HepG2 (cell line): ENCODE data around the gene CMIP. TPM values are rescaled to one million over a fixed set of nuclear protein-coding genes. Genes with fewer than 3 reads are reported as not detected.

Experiments used
- GLI4 ChIP-seq: sonication (generic); formaldehyde crosslinking; IDR thresholded peaks from 2 replicates; pipeline ENCODE4 v1.5.1; 2020; ENCODE audit warnings: missing genetic modification reagents, mild to moderate bottlenecking, moderate library complexity, borderline replicate concordance
- KLF13 ChIP-seq: sonication (generic); formaldehyde crosslinking; IDR thresholded peaks from 2 replicates; pipeline ENCODE4 v1.4.0; 2020; ENCODE audit warnings: mild to moderate bottlenecking, missing genetic modification reagents
- RERE ChIP-seq: IDR thresholded peaks from 2 replicates; pipeline ENCODE4 v1.6.1; 2016; ENCODE audit warnings: low read depth, missing genetic modification reagents, missing compliant biosample characterization
- STAT6 ChIP-seq: sonication (generic); formaldehyde crosslinking; IDR thresholded peaks from 2 replicates; pipeline ENCODE4 v1.4.0; 2020; ENCODE audit warnings: missing genetic modification reagents, mild to moderate bottlenecking, borderline replicate concordance
- YEATS2 ChIP-seq: sonication (generic); formaldehyde crosslinking; IDR thresholded peaks from 2 replicates; pipeline ENCODE4 v1.4.0; 2020; ENCODE audit warnings: missing genetic modification reagents, borderline replicate concordance
- ZNF225 ChIP-seq: sonication (generic); formaldehyde crosslinking; IDR thresholded peaks from 2 replicates; pipeline ENCODE4 v1.4.0; 2020; ENCODE audit warnings: mild to moderate bottlenecking, missing genetic modification reagents
- ZNF317 ChIP-seq: sonication (generic); formaldehyde crosslinking; IDR thresholded peaks from 2 replicates; pipeline ENCODE4 v1.5.0; 2020; ENCODE audit warnings: mild to moderate bottlenecking, missing genetic modification reagents
- ZNF383 ChIP-seq: sonication (generic); formaldehyde crosslinking; IDR thresholded peaks from 2 replicates; pipeline ENCODE4 v1.4.0; 2020; ENCODE audit warnings: missing genetic modification reagents, mild to moderate bottlenecking, borderline replicate concordance
- ZNF460 ChIP-seq: sonication (generic); formaldehyde crosslinking; IDR thresholded peaks from 2 replicates; pipeline ENCODE4 v1.5.1; 2020; ENCODE audit warnings: missing genetic modification reagents, mild to moderate bottlenecking, borderline replicate concordance
- ZNF737 ChIP-seq: sonication (generic); formaldehyde crosslinking; IDR thresholded peaks from 2 replicates; pipeline ENCODE4 v1.5.0; 2020; ENCODE audit warnings: missing genetic modification reagents, mild to moderate bottlenecking, borderline replicate concordance
- polyA plus RNA-seq, 8 experiments: library from polyadenylated mRNA; depleted of rRNA in 3 of 8; stranded (reverse) in 7 of 8; unstranded in 1 of 8; fragments of >200 nt; fragmentation: Illumina TruSeq in 4 of 8; extraction: Trizol in 4 of 8; gene quantifications; 2 replicates each; pipeline versions ENCODE4 v1.2.1 to v1.2.3, GENCODE V29; 2011 to 2016; ENCODE audit warnings: low read depth in 4 of 8, missing spikeins in 1 of 8, mixed read lengths in 1 of 8; ENCODE audit not compliant: insufficient read depth in 1 of 8
- total RNA-seq, 5 experiments: library from RNA; depleted of rRNA; stranded (reverse); fragments of >200 nt; fragmentation: Illumina TruSeq; extraction: Trizol; gene quantifications; 2 replicates each; pipeline ENCODE4 v1.2.3, GENCODE V29; 2016; ENCODE audit warnings: low read depth in 1 of 5
- TF ChIP-seq, protein P1 (sequence below): sonication (generic); formaldehyde crosslinking; IDR thresholded peaks from 2 replicates; pipeline ENCODE4 v1.4.0; 2020; ENCODE audit warnings: missing genetic modification reagents
- TF ChIP-seq, protein P2 (sequence below): sonication (generic); formaldehyde crosslinking; IDR thresholded peaks from 2 replicates; pipeline ENCODE4 v1.5.0; 2020; ENCODE audit warnings: missing genetic modification reagents
- TF ChIP-seq, protein P3 (sequence below): sonication (generic); formaldehyde crosslinking; conservative IDR thresholded peaks from 2 replicates; pipeline ENCODE4 v1.8.1; 2023; ENCODE audit warnings: missing genetic modification reagents

Gene CMIP
- total and polyA plus RNA-seq, 2 of the 13 experiments (the other 11 are each of a cell fraction or from before 2014, with no cell fraction given) = 10.9 to 18.1 TPM

DNA sequence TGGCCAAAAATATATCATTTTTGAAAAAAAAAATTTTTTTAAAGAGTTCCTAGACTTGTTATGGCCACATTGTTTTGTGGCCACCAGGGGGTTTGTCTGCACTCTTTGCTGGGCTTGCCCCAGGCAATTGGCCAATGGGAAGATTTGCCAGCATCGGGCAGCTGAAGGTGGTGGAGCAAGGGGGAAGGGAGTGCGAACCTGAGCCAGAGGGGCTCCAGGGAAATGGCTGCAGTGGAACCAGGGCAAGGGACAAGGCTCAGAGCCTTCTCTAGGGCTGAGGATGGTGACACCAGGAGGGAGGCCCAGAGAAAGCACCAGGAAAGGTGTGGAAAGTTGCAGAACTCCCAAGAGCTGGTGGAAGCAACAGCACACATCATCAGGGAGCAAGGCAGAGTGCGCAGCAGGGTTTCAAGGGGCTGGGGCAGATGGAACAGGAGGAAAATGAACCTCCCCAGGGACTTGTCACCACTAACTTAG is 15.5 kb upstream of the CMIP start (continued):
- TF ChIP-seq, protein P1, sequence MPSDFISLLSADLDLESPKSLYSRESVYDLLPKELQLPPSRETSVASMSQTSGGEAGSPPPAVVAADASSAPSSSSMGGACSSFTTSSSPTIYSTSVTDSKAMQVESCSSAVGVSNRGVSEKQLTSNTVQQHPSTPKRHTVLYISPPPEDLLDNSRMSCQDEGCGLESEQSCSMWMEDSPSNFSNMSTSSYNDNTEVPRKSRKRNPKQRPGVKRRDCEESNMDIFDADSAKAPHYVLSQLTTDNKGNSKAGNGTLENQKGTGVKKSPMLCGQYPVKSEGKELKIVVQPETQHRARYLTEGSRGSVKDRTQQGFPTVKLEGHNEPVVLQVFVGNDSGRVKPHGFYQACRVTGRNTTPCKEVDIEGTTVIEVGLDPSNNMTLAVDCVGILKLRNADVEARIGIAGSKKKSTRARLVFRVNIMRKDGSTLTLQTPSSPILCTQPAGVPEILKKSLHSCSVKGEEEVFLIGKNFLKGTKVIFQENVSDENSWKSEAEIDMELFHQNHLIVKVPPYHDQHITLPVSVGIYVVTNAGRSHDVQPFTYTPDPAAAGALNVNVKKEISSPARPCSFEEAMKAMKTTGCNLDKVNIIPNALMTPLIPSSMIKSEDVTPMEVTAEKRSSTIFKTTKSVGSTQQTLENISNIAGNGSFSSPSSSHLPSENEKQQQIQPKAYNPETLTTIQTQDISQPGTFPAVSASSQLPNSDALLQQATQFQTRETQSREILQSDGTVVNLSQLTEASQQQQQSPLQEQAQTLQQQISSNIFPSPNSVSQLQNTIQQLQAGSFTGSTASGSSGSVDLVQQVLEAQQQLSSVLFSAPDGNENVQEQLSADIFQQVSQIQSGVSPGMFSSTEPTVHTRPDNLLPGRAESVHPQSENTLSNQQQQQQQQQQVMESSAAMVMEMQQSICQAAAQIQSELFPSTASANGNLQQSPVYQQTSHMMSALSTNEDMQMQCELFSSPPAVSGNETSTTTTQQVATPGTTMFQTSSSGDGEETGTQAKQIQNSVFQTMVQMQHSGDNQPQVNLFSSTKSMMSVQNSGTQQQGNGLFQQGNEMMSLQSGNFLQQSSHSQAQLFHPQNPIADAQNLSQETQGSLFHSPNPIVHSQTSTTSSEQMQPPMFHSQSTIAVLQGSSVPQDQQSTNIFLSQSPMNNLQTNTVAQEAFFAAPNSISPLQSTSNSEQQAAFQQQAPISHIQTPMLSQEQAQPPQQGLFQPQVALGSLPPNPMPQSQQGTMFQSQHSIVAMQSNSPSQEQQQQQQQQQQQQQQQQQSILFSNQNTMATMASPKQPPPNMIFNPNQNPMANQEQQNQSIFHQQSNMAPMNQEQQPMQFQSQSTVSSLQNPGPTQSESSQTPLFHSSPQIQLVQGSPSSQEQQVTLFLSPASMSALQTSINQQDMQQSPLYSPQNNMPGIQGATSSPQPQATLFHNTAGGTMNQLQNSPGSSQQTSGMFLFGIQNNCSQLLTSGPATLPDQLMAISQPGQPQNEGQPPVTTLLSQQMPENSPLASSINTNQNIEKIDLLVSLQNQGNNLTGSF = no peak
- TF ChIP-seq STAT6 (CRISPR knock-in tag) (no peak), YEATS2 (CRISPR knock-in tag) (peak; percentile 48; the same call in 1 of the 2 replicates), ZNF460 (CRISPR knock-in tag) (no peak), GLI4 (CRISPR knock-in tag) (no peak), RERE (CRISPR knock-in tag) (no peak), ZNF737 (CRISPR knock-in tag) (no peak), ZNF383 (0 out of 2 replicates have a peak, but pooled peaks have one; percentile 28), ZNF225 (CRISPR knock-in tag) (no peak), ZNF317 (no peak), KLF13 (no peak)
- TF ChIP-seq, protein P2, sequence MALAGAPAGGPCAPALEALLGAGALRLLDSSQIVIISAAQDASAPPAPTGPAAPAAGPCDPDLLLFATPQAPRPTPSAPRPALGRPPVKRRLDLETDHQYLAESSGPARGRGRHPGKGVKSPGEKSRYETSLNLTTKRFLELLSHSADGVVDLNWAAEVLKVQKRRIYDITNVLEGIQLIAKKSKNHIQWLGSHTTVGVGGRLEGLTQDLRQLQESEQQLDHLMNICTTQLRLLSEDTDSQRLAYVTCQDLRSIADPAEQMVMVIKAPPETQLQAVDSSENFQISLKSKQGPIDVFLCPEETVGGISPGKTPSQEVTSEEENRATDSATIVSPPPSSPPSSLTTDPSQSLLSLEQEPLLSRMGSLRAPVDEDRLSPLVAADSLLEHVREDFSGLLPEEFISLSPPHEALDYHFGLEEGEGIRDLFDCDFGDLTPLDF (CRISPR knock-in tag) = no peak
- TF ChIP-seq, protein P3, sequence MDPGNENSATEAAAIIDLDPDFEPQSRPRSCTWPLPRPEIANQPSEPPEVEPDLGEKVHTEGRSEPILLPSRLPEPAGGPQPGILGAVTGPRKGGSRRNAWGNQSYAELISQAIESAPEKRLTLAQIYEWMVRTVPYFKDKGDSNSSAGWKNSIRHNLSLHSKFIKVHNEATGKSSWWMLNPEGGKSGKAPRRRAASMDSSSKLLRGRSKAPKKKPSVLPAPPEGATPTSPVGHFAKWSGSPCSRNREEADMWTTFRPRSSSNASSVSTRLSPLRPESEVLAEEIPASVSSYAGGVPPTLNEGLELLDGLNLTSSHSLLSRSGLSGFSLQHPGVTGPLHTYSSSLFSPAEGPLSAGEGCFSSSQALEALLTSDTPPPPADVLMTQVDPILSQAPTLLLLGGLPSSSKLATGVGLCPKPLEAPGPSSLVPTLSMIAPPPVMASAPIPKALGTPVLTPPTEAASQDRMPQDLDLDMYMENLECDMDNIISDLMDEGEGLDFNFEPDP (CRISPR knock-in tag) = no peak
